Occipital lobe (tissue), 2 donors: ENCODE results near the gene BLMH. TPM values are rescaled to one million over a fixed set of nuclear protein-coding genes. Genes with fewer than 3 reads are reported as not detected.

Experiments
- DNase-seq: peaks from one replicate; lab custom pipeline; 2025; lab: John Stamatoyannopoulos, UW
- total RNA-seq: library from RNA; depleted of rRNA; stranded (reverse); fragments of >200 nt; gene quantifications from one replicate; pipeline ENCODE4 v1.2.3, GENCODE V29; 2014

Gene BLMH
- total RNA-seq, 1 donor from 2014 or later: 37.6 TPM

GRCh38 chr17:30251931-30252330 lies 39.8 kb downstream of the BLMH start:
- no peak for DNase-seq

- DNase-seq: no peak
Observed at GRCh38 chr17:30249460-30249859, 42.3 kb downstream of the BLMH start.

- no peak for DNase-seq
Observed at GRCh38 chr17:30248786-30249185, 43.0 kb downstream of the BLMH start.

- DNase-seq: no peak
Observed at GRCh38 chr17:30246460-30246859, 45.3 kb downstream of the BLMH start.

- no peak for DNase-seq
Observed at GRCh38 chr17:30244853-30245385, 46.8 kb downstream of the BLMH start.

- no peak for DNase-seq
Observed at GRCh38 chr17:30243568-30243967, 48.2 kb downstream of the BLMH start.

GRCh38 chr17:30243002-30243401 lies 48.7 kb downstream of the BLMH start:
- DNase-seq: no peak

GRCh38 chr17:30241051-30241450 lies 50.7 kb downstream of the BLMH start:
- no peak for DNase-seq

- DNase-seq: no peak
Observed at GRCh38 chr17:30240177-30240576, 51.6 kb downstream of the BLMH start.

- no peak for DNase-seq
Observed at GRCh38 chr17:30239089-30239462, 52.7 kb downstream of the BLMH start.

- no peak for DNase-seq
Observed at GRCh38 chr17:30238387-30239088, 53.2 kb downstream of the BLMH start.

GRCh38 chr17:30238003-30238344 lies 53.8 kb downstream of the BLMH start:
- DNase-seq: no peak

- no peak for DNase-seq
Observed at GRCh38 chr17:30237296-30238002, 54.3 kb downstream of the BLMH start.

- DNase-seq: no peak
Observed at GRCh38 chr17:30236766-30237165, 55.0 kb downstream of the BLMH start.

- DNase-seq: no peak
Observed at GRCh38 chr17:30236297-30236624, 55.5 kb downstream of the BLMH start.

GRCh38 chr17:30235386-30236296 lies 56.1 kb downstream of the BLMH start, which contains the start of gene SLC6A4:
Gene SLC6A4 (minus strand): TSS chr17:30235697. CDS start chr17:30221958, 13,739 bp downstream.
- DNase-seq: no peak

- no peak for DNase-seq
Observed at GRCh38 chr17:30234964-30235363, 56.8 kb downstream of the BLMH start.

- no peak for DNase-seq
Observed at GRCh38 chr17:30234296-30234695, 57.4 kb downstream of the BLMH start.

- no peak for DNase-seq
Observed at GRCh38 chr17:30232824-30233427, 58.8 kb downstream of the BLMH start.

- no peak for DNase-seq
Observed at GRCh38 chr17:30232015-30232823, 59.5 kb downstream of the BLMH start.
